NT2/D1 (cell line): ENCODE data around the gene ANKHD1.

ENCODE experiments used
- SUZ12 ChIP-seq: IDR thresholded peaks from 2 replicates; pipeline ENCODE4 v1.6.1; 2011; ENCODE audit not compliant: insufficient read length, insufficient read depth; ENCODE audit errors: extremely low read depth
- YY1 ChIP-seq: IDR thresholded peaks from 2 replicates; pipeline ENCODE4 v1.6.1; 2011; ENCODE audit not compliant: insufficient read length, insufficient read depth
- ZNF274 ChIP-seq: IDR thresholded peaks from 2 replicates; pipeline ENCODE4 v1.6.1; 2011; ENCODE audit warnings: mild to moderate bottlenecking, low read depth, low read length

DNA sequence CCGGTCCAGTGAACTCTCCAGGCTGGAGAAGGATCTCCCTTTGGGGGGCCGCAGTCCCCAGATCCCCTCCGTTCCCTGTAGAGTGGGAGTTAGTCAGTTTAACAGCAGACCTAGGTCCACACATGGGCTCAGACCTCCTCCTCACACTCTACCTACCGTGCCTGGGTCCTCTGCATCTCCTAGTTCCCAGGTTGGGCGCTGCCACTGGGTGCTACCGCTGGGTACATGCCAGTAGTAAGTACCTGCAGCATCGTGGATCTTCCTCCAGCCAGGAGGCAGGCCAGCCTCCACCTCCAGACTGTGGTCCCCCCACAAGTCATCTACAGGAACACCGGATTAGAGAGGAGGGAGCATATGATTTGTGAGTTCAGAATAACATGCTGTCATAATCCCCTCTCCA lies 162.0 kb downstream of the ANKHD1 start:
- no peak for TF ChIP-seq YY1
- no peak for TF ChIP-seq SUZ12
- TF ChIP-seq ZNF274: no peak
